Prostate gland (tissue), 2 donors: ENCODE measurements around the gene CELF3. TPM values are rescaled to one million over a fixed set of nuclear protein-coding genes. Genes with fewer than 3 reads are reported as not detected.

ENCODE experiments used
- DNase-seq: peaks from one replicate; pipeline ENCODE4 v3.0.0-alpha.2; 2019; ENCODE audit warnings: low spot score
- H3K27ac ChIP-seq, 2 donors: fragments of 200-600 bp; sonication (generic); 2 replicates each; pipeline ENCODE4 v1.5.1; 2017 to 2019
- H3K27me3 ChIP-seq: fragments of 200-600 bp; sonication (generic); replicated peaks from 2 replicates; pipeline ENCODE4 v1.5.1; 2019; ENCODE audit not compliant: insufficient read depth
- H3K36me3 ChIP-seq, 2 donors: fragments of 200-600 bp; sonication (generic); 1 replicate in 1 of 2; 2 replicates in 1 of 2; pipeline versions ENCODE4 v1.5.1 to v1.8.1; 2017 to 2019
- H3K4me1 ChIP-seq: fragments of 200-600 bp; sonication (generic); replicated peaks from 2 replicates; pipeline ENCODE4 v1.5.1; 2019
- H3K4me3 ChIP-seq, 2 donors: fragments of 200-600 bp; sonication (generic); 2 replicates each; pipeline ENCODE4 v1.5.1; 2017 to 2019
- H3K9me3 ChIP-seq: fragments of 200-600 bp; sonication (generic); 2 replicates; pipeline ENCODE4 v1.5.1; 2017
- CTCF ChIP-seq, 4 experiments: fragments of 200-600 bp in 2 of 4; fragments of 450-650 bp in 2 of 4; sonication (generic) in 2 of 4; IDR thresholded peaks; 1 replicate in 3 of 4; 2 replicates in 1 of 4; pipeline ENCODE4 v1.5.1; 2016 to 2019; ENCODE audit warnings: antibody characterized with exemption in 4 of 4, mild to moderate bottlenecking in 2 of 4, moderate library complexity in 2 of 4
- POLR2A ChIP-seq: fragments of 450-650 bp; IDR thresholded peaks from one replicate; pipeline ENCODE4 v1.6.1; 2016; ENCODE audit warnings: antibody characterized with exemption, mild to moderate bottlenecking
- POLR2AphosphoS5 ChIP-seq: sonication (generic); formaldehyde crosslinking; IDR thresholded peaks from one replicate; pipeline ENCODE4 v1.6.1; 2017; ENCODE audit warnings: antibody characterized with exemption
- WGBS: methylation state at CpG from one replicate; pipeline ENCODE4 v1.1.5; 2018; 5-methylcytosine and 5-hydroxymethylcytosine counted together
- intact Hi-C: fragments of 100-400 bp; cut with DNase I; formaldehyde crosslinking; loops from one replicate; pipeline ENCODE4 v1.14.2; 2022
- small RNA-seq, 2 donors: library from RNA; depleted of rRNA; stranded (forward); fragments of <200 nt; gene quantifications; one replicate each; pipeline ENCODE3, GENCODE V24; 2016
- total RNA-seq, 2 donors: library from RNA; depleted of rRNA; stranded (reverse); fragments of >200 nt; gene quantifications; one replicate each; pipeline ENCODE4 v1.1.0, GENCODE V29; 2016

CELF3 gene
- total RNA-seq, 2 donors from 2014 or later: 0.34 TPM; not detected in 1

DNA sequence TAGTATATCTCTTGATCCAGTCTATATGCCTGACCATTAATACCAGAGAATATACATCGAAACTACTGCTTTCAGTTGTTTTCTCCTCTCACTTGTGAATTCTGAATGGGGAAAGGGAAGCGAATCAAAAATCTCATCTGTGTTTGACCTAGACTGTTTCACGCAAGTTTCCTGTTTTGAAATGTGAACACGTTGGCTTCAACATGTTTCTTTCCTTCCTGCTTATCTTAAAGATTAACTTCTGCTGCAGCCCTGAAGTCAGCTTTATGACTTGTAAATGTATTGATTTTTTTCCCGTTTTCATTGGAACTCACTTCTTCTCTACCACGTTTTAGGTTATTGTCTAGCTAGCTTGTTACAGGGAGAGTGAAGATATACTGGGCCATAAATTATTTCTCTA, 54.9 kb downstream of the CELF3 start:
- DNase-seq: no peak
- TF ChIP-seq POLR2A: no peak
- no peak for TF ChIP-seq POLR2AphosphoS5
- no peak for TF ChIP-seq CTCF (IDR thresholded peaks at IDR 0.05)
- Histone ChIP-seq H3K4me1 (no peaks in the 10 kb centered on the region), H3K4me3 (no peak overlapping the region), H3K27ac (no peak overlapping the region), H3K27me3 (no peaks in the 10 kb centered on the region), H3K36me3 (no peaks in the 10 kb centered on the region), H3K9me3 (no peaks in the 10 kb centered on the region)
- WGBS: 81% methylated on average over 6 of the region's 6 CpGs
- intact Hi-C loops: no loop called here

GRCh38 chr1:151655371-151655770, 61.2 kb downstream of the CELF3 start:
- Histone ChIP-seq H3K27me3 (no peaks in the 10 kb centered on the region), H3K9me3 (no peaks in the 10 kb centered on the region), H3K27ac (no peak overlapping the region), H3K36me3 (no peaks in the 10 kb centered on the region), H3K4me1 (no peaks in the 10 kb centered on the region), H3K4me3 (no peak overlapping the region)
- 64% methylated on average over 3 of the region's 3 CpGs for WGBS
- no peak for DNase-seq
- intact Hi-C loops: no loop called here
- no peak for TF ChIP-seq POLR2A
- no peak for TF ChIP-seq POLR2AphosphoS5
- no peak for TF ChIP-seq CTCF (IDR thresholded peaks at IDR 0.05)

GRCh38 chr1:151653397-151653796, 63.2 kb downstream of the CELF3 start:
- Histone ChIP-seq H3K27me3 (no peaks in the 10 kb centered on the region), H3K27ac (no peak overlapping the region), H3K4me3 (no peak overlapping the region), H3K4me1 (no peaks in the 10 kb centered on the region), H3K36me3 (no peaks in the 10 kb centered on the region), H3K9me3 (no peaks in the 10 kb centered on the region)
- WGBS: 90% methylated on average over 1 of the region's 1 CpG
- DNase-seq: no peak
- no peak for TF ChIP-seq POLR2A
- no peak for TF ChIP-seq POLR2AphosphoS5
- no peak for TF ChIP-seq CTCF (IDR thresholded peaks at IDR 0.05)
- intact Hi-C loops: no loop called here

Small RNA genes within 50 kb of the gene (small RNA-seq; reads per million reads assigned to genes)
- gene RNU6-662P: 0 reads per million in 2 donors

Other genes starting within 250 kb of the CELF3 start
- 10 to 100 TPM; 23.2 to 37.5 TPM for gene CGN, start 205.4 kb downstream of the CELF3 start, total RNA-seq
- 10 to 100 TPM; 15.2 to 29.0 TPM for gene TUFT1, start 176.5 kb downstream of the CELF3 start, total RNA-seq
- 10 to 100 TPM; 24.1 to 38.4 TPM for gene SNX27, start 104.8 kb downstream of the CELF3 start, total RNA-seq
- 1 to 10 TPM in 1 of 2 donors, not detected in 1; 7.8 TPM for gene RIIAD1, start 4.7 kb upstream of the CELF3 start, total RNA-seq
- gene MRPL9, start 46.7 kb upstream of the CELF3 start, total RNA-seq: 10 to 100 TPM; 47.9 to 80.1 TPM
- gene TDRKH, start 73.7 kb upstream of the CELF3 start, total RNA-seq: 10 to 100 TPM; 21.1 to 25.0 TPM
- 1 to 10 TPM in 1 of 2 donors, under 1 TPM in 1; 0.59 to 2.3 TPM for gene LINGO4, start 88.6 kb upstream of the CELF3 start, total RNA-seq
- gene RORC, start 115.0 kb upstream of the CELF3 start, total RNA-seq: 10 to 100 TPM; 51.8 to 73.2 TPM
- 1 to 10 TPM; 2.0 to 2.8 TPM for gene C2CD4D, start 123.0 kb upstream of the CELF3 start, total RNA-seq
- not detected for gene THEM5, start 136.9 kb upstream of the CELF3 start, total RNA-seq
- gene THEM4, start 192.7 kb upstream of the CELF3 start, total RNA-seq: 10 to 100 TPM; 21.2 to 30.3 TPM